Stomach (tissue), 4 donors: ENCODE results near the gene PHACTR3.

ENCODE experiments used
- POLR2A ChIP-seq, 4 donors: fragments of 450-650 bp; IDR thresholded peaks; one replicate each; pipeline ENCODE4 v1.6.1; 2016; ENCODE audit warnings: antibody characterized with exemption in 4 of 4, control low read depth in 2 of 4, mild to moderate bottlenecking in 1 of 4, moderate library complexity in 1 of 4
- POLR2AphosphoS5 ChIP-seq, 3 donors: sonication (generic); formaldehyde crosslinking; IDR thresholded peaks; one replicate each; pipeline ENCODE4 v1.6.1; 2016; ENCODE audit warnings: antibody characterized with exemption in 3 of 3
- TF ChIP-seq, protein P1 (sequence below), 7 experiments: fragments of 450-650 bp in 4 of 7; fragments of 200-600 bp in 3 of 7; sonication (generic) in 3 of 7; IDR thresholded peaks; one replicate each; pipeline ENCODE4 v1.5.1; 2016 to 2019; ENCODE audit warnings: antibody characterized with exemption in 7 of 7, control low read depth in 2 of 7, mild to moderate bottlenecking in 1 of 7

GRCh38 chr20:59736366-59736765 lies 132.0 kb downstream of the PHACTR3 start:
- TF ChIP-seq, protein P1, sequence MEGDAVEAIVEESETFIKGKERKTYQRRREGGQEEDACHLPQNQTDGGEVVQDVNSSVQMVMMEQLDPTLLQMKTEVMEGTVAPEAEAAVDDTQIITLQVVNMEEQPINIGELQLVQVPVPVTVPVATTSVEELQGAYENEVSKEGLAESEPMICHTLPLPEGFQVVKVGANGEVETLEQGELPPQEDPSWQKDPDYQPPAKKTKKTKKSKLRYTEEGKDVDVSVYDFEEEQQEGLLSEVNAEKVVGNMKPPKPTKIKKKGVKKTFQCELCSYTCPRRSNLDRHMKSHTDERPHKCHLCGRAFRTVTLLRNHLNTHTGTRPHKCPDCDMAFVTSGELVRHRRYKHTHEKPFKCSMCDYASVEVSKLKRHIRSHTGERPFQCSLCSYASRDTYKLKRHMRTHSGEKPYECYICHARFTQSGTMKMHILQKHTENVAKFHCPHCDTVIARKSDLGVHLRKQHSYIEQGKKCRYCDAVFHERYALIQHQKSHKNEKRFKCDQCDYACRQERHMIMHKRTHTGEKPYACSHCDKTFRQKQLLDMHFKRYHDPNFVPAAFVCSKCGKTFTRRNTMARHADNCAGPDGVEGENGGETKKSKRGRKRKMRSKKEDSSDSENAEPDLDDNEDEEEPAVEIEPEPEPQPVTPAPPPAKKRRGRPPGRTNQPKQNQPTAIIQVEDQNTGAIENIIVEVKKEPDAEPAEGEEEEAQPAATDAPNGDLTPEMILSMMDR (IDR thresholded peaks at IDR 0.05): no peak
- TF ChIP-seq POLR2AphosphoS5 (IDR thresholded peaks at IDR 0.05) (no peak), POLR2A (IDR thresholded peaks at IDR 0.05) (no peak)
